ENCODE measurements around the gene PIR. TPM values are rescaled to one million over a fixed set of nuclear protein-coding genes. Genes with fewer than 3 reads are reported as not detected.

The PIR gene
- 1.7 TPM for total RNA-seq (ENCODE audit: insufficient read depth, low replicate concordance)

- DNase-seq (ENCODE audit: low spot score) = peak; percentile 84
Observed at GRCh38 chrX:15493118-15493962, at the start of gene PIR. TSS of gene PIR (minus strand) at chrX:15493333. CDS start at chrX:15491257, 2,076 bp downstream.

- DNase-seq (ENCODE audit: low spot score) = no peak
Observed at GRCh38 chrX:15530318-15530717, 37.2 kb upstream of the PIR start.

- DNase-seq (ENCODE audit: low spot score) = no peak
Observed at GRCh38 chrX:15529165-15529564, 36.0 kb upstream of the PIR start.

- DNase-seq (ENCODE audit: low spot score) = no peak
Observed at GRCh38 chrX:15525664-15526416, 32.7 kb upstream of the PIR start.

GRCh38 chrX:15524417-15524816 lies 31.3 kb upstream of the PIR start:
- DNase-seq (ENCODE audit: low spot score) = peak; percentile 75

GRCh38 chrX:15523088-15523487 lies 30.0 kb upstream of the PIR start:
- no peak for DNase-seq (ENCODE audit: low spot score)

- DNase-seq (ENCODE audit: low spot score) = no peak
Observed at GRCh38 chrX:15522464-15522863, 29.3 kb upstream of the PIR start.

GRCh38 chrX:15515931-15516330 lies 22.8 kb upstream of the PIR start:
- no peak for DNase-seq (ENCODE audit: low spot score)

- no peak for DNase-seq (ENCODE audit: low spot score)
Observed at GRCh38 chrX:15514279-15514678, 21.1 kb upstream of the PIR start.

GRCh38 chrX:15512401-15512965 lies 19.4 kb upstream of the PIR start:
- no peak for DNase-seq (ENCODE audit: low spot score)

- DNase-seq (ENCODE audit: low spot score) = no peak
Observed at GRCh38 chrX:15511563-15511962, 18.4 kb upstream of the PIR start.

- DNase-seq (ENCODE audit: low spot score) = no peak
Observed at GRCh38 chrX:15509845-15510244, 16.7 kb upstream of the PIR start.

GRCh38 chrX:15507005-15507404 lies 13.9 kb upstream of the PIR start:
- no peak for DNase-seq (ENCODE audit: low spot score)

- no peak for DNase-seq (ENCODE audit: low spot score)
Observed at GRCh38 chrX:15505101-15505500, 12.0 kb upstream of the PIR start.

- no peak for DNase-seq (ENCODE audit: low spot score)
Observed at GRCh38 chrX:15504661-15505060, 11.5 kb upstream of the PIR start.

- no peak for DNase-seq (ENCODE audit: low spot score)
Observed at GRCh38 chrX:15501506-15501905, 8.4 kb upstream of the PIR start.

- DNase-seq (ENCODE audit: low spot score) = peak; percentile 11
Observed at GRCh38 chrX:15500497-15500966, 7.4 kb upstream of the PIR start, which contains the start of gene BMX. TSS of gene BMX (plus strand) at chrX:15500807. CDS start at chrX:15508354, 7,547 bp downstream.

GRCh38 chrX:15499976-15500375 lies 6.8 kb upstream of the PIR start:
- DNase-seq (ENCODE audit: low spot score) = no peak

- no peak for DNase-seq (ENCODE audit: low spot score)
Observed at GRCh38 chrX:15498741-15499140, 5.6 kb upstream of the PIR start.

- no peak for DNase-seq (ENCODE audit: low spot score)
Observed at GRCh38 chrX:15497865-15498264, 4.7 kb upstream of the PIR start.

- no peak for DNase-seq (ENCODE audit: low spot score)
Observed at GRCh38 chrX:15496824-15497223, 3.7 kb upstream of the PIR start.

GRCh38 chrX:15495801-15496200 lies 2.7 kb upstream of the PIR start:
- DNase-seq (ENCODE audit: low spot score) = no peak
